ENCODE measurements around the gene FAM177A1.
"Not testable (repeated sequence)": the region's sequence is repeated elsewhere in the genome, so short reads cannot be mapped to it uniquely, and the experiment has no call there.

Gene FAM177A1

GRCh38 chr14:35046048-35046750 is at the start of gene FAM177A1:
TSS of gene FAM177A1 (plus strand) at chr14:35046272. CDS start at chr14:35046464, 192 bp downstream.
- no peak for FAIRE-seq

- FAIRE-seq = no peak
Measured at GRCh38 chr14:34997762-34998161, 48.3 kb upstream of the FAM177A1 start.

GRCh38 chr14:34999500-34999899 is 46.6 kb upstream of the FAM177A1 start:
- FAIRE-seq = no peak

GRCh38 chr14:35001621-35002020 is 44.5 kb upstream of the FAM177A1 start:
- FAIRE-seq = no peak

- FAIRE-seq = no peak
Measured at GRCh38 chr14:35004839-35005238, 41.2 kb upstream of the FAM177A1 start.

- FAIRE-seq = no peak
Measured at GRCh38 chr14:35016568-35016967, 29.5 kb upstream of the FAM177A1 start.

GRCh38 chr14:35020713-35021112 is 25.4 kb upstream of the FAM177A1 start:
- no peak for FAIRE-seq

GRCh38 chr14:35028435-35028834 is 17.6 kb upstream of the FAM177A1 start:
- FAIRE-seq = no peak

GRCh38 chr14:35032562-35032961 is 13.5 kb upstream of the FAM177A1 start:
- no peak for FAIRE-seq

GRCh38 chr14:35034440-35034833 is 11.6 kb upstream of the FAM177A1 start:
- no peak for FAIRE-seq

GRCh38 chr14:35034944-35035554 is 11.0 kb upstream of the FAM177A1 start:
- not testable (repeated sequence) for FAIRE-seq

- not testable (repeated sequence) for FAIRE-seq
Measured at GRCh38 chr14:35038312-35038711, 7.8 kb upstream of the FAM177A1 start.

- no peak for FAIRE-seq
Measured at GRCh38 chr14:35042632-35043031, 3.4 kb upstream of the FAM177A1 start.

GRCh38 chr14:35043046-35043445 is 3.0 kb upstream of the FAM177A1 start:
- no peak for FAIRE-seq

- no peak for FAIRE-seq
Measured at GRCh38 chr14:35044939-35045797, 904 bp upstream of the FAM177A1 start.

- no peak for FAIRE-seq
Measured at GRCh38 chr14:35045798-35046047, 349 bp upstream of the FAM177A1 start.

GRCh38 chr14:35046751-35047536 is 872 bp downstream of the FAM177A1 start:
- no peak for FAIRE-seq

- FAIRE-seq = no peak
Measured at GRCh38 chr14:35047976-35048513, 2.0 kb downstream of the FAM177A1 start.

GRCh38 chr14:35050652-35051051 is 4.6 kb downstream of the FAM177A1 start:
- no peak for FAIRE-seq

- no peak for FAIRE-seq
Measured at GRCh38 chr14:35051796-35052195, 5.7 kb downstream of the FAM177A1 start.

GRCh38 chr14:35052637-35053036 is 6.6 kb downstream of the FAM177A1 start:
- no peak for FAIRE-seq

- FAIRE-seq = not testable (repeated sequence)
Measured at GRCh38 chr14:35061113-35061791, 15.2 kb downstream of the FAM177A1 start.
